Left ventricle myocardium superior (tissue), 1 donor: ENCODE measurements around the gene USP22. TPM values are rescaled to one million over a fixed set of nuclear protein-coding genes. Genes with fewer than 3 reads are reported as not detected.

Source experiments
- ATAC-seq: fragments of 200-7000 bp; cut with Tn5 transposase; one replicate; pipeline ENCODE4 v1.9.1; 2020; ENCODE audit warnings: mild to moderate bottlenecking, moderate library complexity
- DNase-seq: peaks from one replicate; pipeline ENCODE4 v3.0.0-alpha.2; 2020
- intact Hi-C: fragments of 100-400 bp; cut with micrococcal nuclease; formaldehyde crosslinking; loops from one replicate; pipeline ENCODE4 v1.11.0; 2022
- total RNA-seq: library from RNA; stranded (reverse); fragmentation: NEBNext Ultra II Directional; extraction: Animal tissue kit (Norgen Biotek cat#: 25700); gene quantifications from one replicate; pipeline ENCODE4 v1.2.1, GENCODE V29; 2021
- donor health status: DM: no; HTN: yes; CAD: no; lungs with severe emphysema.

The USP22 gene
- total RNA-seq, 1 donor from 2014 or later: 144 TPM

DNA sequence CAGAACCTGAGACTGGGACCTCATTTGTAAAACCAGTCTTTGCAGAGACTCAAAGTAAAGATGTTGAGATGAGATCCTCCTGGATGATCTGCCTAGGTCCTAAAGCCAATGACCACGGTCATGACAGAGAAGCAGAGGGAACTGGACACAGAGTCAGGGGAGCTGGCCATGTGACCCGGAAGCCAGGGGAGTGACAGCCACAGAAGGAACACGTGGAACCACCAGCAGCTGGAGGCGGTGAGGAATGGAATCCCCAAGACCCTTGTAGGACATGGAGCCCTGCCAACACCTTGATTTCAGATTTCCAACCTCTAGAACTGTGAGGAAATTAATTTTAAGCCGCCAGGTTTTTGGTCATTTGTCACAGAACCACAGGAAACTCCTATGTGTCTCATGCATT is 37.0 kb downstream of the USP22 start:
- intact Hi-C loops: no loop called here
- no peak for DNase-seq
- ATAC-seq: no peak

DNA sequence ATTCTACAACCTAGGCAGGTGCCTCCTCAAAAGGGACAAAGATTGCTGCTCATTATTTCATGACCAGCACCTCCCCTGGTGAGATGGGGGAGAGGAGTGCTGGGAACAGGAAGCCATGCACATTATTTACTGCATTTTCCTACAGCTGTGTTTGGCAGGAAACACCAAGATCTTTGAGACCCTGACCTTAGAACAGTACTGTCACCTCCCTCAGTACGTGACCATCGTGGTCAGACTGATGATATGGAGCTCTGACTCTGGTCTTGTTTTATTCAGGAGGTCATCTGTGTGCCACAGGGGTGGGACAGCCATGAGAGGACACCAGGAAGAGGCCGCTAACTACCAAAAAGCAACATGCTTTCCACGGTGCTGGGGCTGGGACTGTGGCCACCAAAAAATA is 37.4 kb downstream of the USP22 start:
- intact Hi-C loops: no loop called here
- DNase-seq: no peak
- no peak for ATAC-seq

DNA sequence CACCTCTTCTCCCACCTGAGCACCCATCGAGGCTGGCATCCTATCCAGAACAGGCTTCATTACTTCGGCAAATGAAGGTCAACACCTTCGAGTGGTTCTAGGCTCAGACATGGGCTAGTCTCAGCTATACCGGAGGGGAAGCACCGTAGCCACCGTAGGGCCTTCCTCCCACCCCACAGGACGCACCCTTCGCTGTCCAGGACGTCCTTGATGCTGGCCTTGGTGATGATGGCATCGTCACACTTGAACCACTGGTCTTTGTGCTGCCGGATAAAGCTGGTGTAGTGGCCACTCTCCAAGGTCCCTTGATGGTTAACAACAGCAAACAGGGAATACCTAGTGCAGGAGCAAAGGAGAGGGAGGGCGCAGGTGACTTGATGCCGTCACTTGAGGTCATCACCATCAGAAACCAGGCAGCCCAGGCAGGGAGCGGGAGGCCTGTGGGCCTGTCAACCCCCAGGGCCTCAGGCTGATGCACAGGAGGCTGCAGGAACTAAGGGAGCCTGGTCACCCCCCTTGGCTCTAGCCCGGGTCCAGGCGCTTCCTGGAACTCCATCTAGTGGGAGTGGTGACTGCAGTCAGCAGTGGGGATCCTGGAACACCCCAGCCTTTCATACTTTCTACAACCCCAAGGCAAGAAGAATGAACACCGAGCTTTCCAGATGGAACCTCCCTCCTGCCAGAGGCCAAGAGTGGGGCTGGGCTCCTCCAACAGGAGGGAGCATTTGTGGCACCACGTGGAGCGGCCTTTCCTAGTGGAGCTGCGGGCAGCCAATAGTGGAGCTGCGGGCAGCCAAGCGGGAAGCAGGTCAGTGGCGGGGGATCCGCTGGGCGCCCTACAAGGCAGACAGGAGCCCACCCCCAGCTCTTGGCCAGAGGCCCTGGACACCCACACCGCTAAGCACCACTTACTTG is 38.5 kb downstream of the USP22 start:
- ATAC-seq: no peak

DNA sequence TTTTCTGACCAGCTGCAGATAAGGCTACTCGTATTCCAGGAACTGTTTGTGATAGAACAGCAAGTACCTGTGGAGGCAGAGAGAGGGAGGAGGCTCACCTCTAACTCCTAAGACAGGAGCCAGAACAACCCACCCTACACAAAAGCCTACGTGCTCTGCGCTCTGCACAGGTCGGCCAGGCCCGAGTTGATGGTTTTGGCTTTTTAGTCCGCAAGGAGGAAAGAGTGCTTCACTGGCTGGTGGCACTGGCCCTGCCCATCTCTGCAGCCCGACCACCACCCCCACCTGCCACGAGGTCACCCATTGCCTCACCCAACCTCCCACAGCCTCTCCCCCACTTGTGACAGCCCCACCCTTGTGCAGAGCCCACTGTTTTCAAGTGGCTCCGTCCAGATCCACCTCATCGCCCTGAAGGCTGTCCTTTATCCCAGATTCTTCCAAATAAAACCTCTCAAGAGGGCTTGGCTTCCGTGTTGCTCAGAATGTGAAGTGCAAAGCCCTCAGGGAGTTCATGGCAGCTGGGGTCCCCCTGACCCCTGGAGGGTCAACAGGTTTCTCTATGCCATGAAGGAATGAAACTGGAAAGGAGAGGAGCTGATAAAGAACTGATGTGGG is 39.7 kb downstream of the USP22 start:
- intact Hi-C loops: no loop called here
- DNase-seq: no peak
- ATAC-seq: no peak

More for the DNA sequence above, 38.5 kb downstream of the USP22 start:
- no peak for DNase-seq
- intact Hi-C loops: no loop called here

DNA sequence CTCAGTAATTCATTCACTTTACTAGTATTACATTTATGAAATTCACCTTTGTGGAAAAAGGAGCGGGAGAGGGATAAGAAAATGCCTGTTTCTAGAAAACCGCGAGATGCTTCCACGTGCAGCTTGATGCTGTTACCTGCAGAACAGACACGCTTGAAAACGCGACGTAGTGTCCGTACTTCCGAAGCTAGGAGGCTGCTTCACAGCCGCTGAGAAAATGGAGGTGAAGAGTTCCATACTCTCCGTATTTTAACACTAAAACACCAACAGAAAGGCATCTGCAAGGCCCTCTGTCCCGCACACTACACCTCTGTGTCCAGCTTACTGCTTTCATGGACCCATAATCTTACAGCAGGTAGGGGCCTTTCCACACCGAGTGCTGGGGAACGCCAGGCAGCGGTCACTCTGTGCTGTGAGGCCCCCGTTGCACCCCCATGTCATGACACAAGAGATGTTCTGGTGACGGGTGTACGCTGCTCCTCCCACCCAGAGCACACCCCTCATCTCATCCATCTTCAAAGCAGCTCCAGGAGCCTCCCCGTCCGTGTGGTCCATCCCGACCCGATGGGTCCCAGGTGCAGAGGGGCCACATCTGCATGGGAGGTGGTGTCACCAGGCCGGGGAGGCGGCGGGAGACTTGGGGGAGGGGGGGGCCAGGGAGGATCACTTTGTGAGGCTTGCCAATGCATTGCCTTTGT is 40.4 kb downstream of the USP22 start:
- intact Hi-C loops: no loop called here
- ATAC-seq (no peak), DNase-seq (no peak)

DNA sequence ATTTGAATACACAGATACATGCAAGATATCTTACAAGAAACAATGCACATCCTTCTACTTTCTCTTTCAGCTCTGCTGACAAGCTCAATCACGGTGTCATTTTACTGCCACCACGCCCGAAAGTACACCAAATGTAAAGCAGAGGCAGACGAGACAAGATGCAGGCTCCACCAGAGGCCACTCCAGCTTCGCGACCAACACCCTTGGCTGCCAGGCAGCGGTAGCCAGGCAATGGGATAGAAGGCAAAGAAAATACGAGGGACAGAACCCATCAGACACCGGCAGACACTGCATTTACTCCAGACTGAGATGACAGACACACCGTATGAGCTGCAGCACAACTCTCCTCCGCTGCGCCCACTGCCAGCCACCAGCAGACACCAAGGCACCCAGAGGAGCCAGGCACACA is 41.0 kb downstream of the USP22 start:
- intact Hi-C loops: no loop called here
- DNase-seq (no peak), ATAC-seq (peak; percentile 12)

DNA sequence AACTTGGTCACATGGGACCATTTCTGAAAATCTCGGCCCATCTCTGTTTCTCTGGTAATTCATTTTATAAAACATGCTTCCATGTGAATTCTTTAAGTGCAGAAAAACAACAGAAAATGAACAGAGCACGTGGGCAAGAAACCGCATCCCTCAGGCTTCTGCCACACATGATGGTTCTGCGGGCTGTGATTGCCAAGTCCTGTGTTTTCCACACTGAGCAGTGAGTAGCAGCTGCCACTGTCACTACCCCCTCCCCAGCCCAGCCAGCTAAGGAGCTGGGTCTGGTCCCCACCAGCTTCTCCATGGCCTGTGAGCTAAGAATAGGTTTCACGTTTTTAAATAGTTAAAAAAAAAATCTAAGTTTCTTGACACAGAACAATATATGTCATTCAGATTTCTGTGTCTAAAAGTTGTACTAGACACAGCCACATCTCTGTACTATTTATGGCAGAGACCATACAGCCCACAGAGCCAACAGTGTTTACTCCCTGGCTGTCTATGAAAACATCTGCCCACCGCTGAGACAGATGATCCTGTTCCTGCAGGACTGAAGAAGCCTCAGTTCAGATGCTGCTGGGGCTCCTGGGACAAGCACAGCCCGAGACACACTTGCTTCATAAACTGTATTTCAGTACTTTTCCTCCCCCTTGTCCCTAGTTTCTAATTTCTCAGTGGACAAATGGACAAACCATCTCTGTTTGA is 41.5 kb downstream of the USP22 start:
- intact Hi-C loops: no loop called here
- no peak for DNase-seq
- peak; percentile 14 for ATAC-seq

DNA sequence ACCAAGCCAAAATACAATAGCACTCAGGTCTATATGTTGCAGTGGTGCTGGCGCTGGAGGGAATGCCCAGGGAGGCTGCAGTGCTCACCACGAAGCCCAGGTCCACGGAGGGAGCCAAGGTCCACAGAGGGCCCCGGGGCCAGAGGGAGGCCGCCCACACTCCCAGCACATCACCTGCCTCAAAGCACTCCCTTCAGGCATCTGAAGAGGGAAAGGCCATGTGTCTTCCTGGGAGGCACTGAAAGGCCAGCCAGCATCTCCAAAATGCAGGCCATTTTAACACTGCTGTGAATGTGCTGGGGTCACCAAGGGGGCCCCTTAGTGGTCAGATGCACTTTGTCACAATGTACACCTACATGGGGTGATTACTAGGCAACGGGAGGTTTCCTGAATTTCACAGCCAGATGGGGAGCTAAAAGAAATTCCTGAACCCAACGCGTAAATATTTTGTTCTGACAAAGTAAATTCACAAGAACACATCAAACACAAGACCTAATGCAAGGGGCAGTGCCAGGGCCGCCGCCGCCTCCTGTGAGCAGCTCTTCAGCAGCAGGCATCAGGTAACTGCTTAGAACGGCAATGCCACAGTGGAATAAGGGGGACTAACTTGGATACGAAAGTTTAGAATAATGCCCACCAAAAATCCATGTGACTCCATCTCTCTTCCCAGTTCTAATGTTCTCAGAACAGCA is 42.8 kb downstream of the USP22 start:
- no peak for ATAC-seq
- no peak for DNase-seq
- intact Hi-C loops: no loop called here

DNA sequence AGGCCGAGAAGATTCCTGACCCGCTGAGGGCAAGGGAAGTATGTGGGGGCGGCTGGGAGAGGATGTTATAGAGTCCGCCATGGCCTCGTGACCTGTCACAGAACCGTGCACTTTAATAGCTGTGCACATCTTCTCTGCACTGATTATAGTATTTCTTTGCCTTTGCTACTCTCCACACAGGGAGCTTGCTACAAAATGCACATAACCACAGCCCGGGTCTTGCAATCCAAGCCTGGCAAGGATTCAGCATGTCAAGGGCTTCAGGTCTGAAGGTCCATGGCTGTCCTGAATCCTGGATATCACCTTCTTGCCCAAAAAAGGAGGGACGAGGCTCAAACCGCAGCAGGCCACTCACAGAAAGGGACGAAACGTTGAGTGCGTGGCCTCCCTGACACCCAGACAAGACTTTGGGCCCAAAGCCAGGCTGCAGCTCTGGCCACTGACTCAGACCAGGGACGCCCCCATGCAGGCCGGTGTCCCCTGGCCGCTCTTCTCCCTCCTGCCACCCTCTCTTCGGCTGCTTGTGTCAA is 43.7 kb downstream of the USP22 start:
- DNase-seq: peak; percentile 58
- intact Hi-C loops: no loop called here

DNA sequence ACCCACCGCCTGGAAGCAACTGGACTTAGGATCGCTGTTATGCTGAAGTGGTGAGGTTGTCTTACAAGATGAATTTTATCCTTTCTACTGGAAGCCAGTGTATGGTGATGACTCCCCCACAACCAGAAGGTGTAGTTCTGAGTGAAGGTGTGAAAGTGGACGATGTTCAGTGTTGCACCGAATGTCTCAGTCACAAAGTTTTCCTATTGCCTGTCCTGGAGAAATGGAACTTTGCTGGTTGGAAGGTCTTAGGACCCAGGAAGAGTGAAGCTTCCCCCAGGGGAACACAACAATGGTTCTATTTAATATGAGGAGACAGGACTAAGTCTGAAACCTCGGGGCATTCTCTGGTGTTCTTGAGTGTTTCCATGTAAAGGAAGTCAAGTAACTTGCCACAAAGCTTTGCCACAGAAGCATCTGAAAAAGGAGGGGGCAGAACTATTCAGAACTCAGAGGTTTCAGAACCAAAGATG is 44.2 kb downstream of the USP22 start:
- intact Hi-C loops: no loop called here
- DNase-seq (no peak), ATAC-seq (no peak)

More for the DNA sequence above, 43.7 kb downstream of the USP22 start:
- ATAC-seq: peak; percentile 40

DNA sequence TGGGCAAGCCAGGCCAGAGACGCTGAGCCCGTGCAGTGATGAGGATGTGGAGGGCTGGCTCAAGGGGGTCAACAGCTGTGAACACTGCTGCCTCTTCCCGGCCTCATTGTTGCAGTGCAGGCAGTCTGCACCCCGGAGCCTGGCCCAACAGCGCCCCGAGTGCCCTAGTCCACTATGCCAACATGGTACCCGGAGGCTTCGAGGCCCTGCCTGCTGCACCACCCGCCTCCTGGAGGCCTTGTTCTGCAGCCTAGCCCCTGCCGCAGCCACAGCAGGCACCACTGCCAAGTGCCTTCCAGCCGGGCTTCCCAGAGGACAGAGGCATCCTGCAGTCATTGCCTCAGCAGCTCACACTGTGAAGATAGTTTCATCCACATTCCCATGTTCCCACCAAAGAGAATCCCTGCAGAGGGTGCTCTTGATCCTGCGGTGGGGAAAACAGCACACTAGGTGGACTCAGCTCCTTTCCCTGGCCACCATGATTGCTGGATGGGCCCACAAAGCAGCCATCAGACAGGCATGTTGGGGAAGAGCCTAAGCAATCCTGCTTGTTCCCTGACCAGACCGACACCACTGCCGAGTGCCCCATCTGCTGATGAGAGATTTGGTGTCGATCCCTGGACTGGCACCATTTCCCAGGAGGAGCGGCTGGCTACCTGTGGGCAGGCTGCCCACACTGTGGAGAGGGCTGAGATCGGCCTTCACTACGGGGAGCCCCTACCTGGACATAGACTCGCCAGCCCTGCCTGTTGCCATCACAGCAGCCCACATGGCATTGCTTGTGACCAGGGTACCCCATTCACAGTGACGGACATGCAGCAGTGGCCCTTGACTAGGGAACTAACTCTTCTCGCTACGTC is 44.9 kb downstream of the USP22 start:
- ATAC-seq: no peak
- peak; percentile 36 for DNase-seq
- intact Hi-C loops: no loop called here

DNA sequence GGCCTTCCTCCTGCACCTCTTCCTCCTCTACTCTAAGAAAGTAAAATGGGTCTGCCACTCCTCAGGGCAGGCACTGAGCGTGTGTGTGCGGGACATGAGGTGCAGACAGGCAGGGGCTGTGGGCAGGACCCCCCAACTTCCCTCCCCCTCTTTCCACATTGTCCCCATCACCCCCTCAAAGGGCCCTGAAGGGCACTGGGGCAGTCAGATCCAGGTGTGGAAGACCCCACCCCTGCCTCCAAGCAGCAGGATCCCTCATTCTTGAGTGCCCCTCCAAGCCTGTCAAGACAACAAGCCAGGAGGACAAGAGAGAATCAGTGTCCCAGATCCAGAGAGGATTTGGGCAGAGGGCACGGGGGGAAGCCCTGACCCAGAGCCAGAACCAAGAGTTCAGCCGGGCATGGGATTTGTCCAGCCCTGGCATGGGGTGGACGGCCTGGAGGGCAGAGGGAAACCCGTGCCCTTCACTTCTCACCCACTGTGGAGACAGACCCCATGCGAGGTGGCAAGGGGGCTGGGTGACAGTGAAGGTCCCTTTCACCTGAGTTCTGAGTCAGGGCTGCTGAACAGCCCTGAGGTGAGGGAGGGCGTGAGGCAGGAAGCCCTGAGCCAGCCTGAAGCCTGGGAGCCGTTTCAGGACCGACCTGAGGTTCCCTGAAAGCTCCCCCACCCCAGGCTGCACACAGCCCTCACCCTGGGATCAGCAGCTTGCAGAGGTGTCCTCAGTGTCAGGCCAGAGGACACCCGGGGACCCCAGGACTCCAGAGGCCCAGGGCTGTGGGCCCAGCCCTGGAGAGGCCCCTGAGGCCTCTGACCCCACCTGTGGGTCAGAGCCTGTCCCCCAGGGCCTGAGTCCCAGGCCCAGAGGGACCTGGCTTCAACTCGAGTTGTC is 45.8 kb downstream of the USP22 start:
- ATAC-seq: no peak
- DNase-seq: no peak
- intact Hi-C loops: no loop called here

DNA sequence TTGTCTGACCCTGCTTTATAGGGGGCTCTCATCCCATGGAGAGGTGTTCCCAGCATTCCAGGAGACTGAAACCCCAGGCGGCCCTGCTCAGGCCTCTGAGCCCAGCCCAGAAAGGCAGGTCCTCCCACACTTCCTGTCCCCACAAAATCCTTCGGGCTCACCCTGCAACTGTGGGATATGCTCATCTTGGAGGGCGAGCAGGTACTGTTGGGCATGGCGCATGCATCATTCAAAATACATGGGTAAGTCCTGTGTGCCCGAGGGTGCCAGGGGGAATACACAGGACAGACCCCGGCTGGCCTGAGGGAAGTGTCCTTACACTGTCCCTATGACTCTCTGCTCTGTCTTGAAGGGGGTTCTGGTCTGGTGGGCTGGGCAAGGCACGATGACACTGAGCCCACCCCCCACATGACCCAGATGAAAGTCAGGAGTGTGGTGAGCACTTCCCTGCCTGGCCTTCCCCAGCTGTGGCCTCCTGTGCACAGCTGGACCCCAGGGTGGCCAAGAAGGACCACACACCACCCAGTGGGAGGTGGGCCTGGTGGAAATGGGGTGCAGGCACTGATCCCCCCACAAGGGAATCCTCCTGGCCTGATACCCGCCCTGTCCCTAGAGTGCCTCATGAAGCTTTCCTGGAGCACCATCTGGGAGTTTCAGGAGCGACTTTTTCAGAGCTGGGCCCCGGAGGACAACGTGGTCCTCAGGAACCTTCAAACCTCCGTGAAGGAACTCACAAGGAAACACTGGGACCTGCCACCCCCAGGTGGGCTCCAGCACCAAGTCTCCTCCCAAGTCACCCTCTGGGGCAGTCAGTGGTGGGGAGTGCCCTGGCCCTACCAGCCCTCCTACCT is 46.7 kb downstream of the USP22 start:
- intact Hi-C loops: no loop called here
- DNase-seq: no peak

DNA sequence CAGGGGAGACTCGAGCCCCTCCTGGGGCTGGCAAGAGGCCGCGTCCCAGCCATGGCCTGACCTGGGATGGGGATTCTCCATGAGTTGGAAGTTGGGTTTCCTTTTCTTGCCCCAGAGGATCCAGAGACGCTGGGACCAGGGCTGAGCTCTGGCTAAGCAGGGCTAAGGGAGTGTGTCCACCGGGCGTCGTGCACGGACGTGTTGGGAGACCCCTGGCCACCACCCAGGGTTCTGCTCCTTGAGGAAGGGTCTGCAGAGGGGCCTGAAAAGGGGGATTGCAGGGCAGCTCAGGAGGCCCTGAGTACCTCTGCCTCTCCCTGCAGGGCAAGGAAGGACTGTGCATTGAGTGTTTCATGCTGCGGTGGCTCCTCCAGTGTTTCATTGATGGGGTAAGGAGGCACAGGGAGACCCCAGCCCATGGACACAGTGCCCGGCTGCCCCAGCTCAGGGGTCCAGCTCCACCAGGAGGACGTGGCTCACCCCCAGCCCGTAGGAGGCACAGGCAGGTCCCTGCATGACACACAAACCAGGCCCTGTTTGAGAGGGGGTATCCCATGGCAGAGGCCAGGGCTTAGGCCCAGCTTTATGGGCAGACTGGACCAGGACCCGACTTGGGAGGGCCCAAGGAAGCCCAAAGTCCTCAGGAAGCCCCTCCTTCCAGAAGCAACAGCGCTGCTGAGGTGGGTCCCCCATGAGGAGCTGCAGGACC is 47.5 kb downstream of the USP22 start:
- intact Hi-C loops: no loop called here
- ATAC-seq (no peak), DNase-seq (no peak)

More for the DNA sequence above, 46.7 kb downstream of the USP22 start:
- no peak for ATAC-seq

DNA sequence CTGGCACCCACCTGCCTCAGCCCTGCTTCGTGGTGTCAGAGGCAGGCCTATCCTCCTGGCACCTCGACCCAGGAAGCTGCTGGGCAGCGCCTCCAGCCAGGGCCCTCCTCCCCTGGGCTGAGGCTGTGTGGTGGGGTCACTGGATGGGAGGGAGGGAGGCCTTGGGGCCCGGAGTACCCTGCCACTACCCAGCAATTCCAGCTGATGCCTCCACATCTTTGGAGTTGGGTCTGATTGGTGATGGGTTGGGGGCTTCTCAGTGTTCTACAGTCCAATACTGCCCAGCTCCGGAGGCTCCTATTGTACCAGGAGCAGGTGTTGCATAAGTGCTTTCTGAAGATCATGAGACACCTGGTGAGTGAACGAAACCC is 48.0 kb downstream of the USP22 start:
- ATAC-seq (no peak), DNase-seq (no peak)
- intact Hi-C loops: loop anchor here (5.0 kb wide), 1 partner anchor 192 kb away; no protein-coding TSS in a partner anchor
